Liver (tissue), 3 donors: ENCODE data around the gene PDE4D.

ENCODE experiments used
- ATF3 ChIP-seq: IDR thresholded peaks from 2 replicates; pipeline ENCODE4 v1.6.1; 2016; ENCODE audit warnings: antibody characterized with exemption
- CTCF ChIP-seq: fragments of 150-350 bp; IDR thresholded peaks from 2 replicates; pipeline ENCODE4 v1.5.1; 2017; ENCODE audit warnings: improper control_type of control experiment, low read depth, low read length; ENCODE audit not compliant: missing input control
- GABPA ChIP-seq, 2 donors: IDR thresholded peaks in 1 of 2; conservative IDR thresholded peaks in 1 of 2; 2 replicates each; pipeline ENCODE4 v1.6.1; 2016; ENCODE audit warnings: antibody characterized with exemption in 2 of 2, mild to moderate bottlenecking in 1 of 2, moderate library complexity in 1 of 2
- JUND ChIP-seq, 2 donors: IDR thresholded peaks; 2 replicates each; pipeline ENCODE4 v1.6.1; 2016; ENCODE audit warnings: antibody characterized with exemption in 2 of 2
- RAD21 ChIP-seq, 2 donors: IDR thresholded peaks; 2 replicates each; pipeline ENCODE4 v1.6.1; 2016; ENCODE audit warnings: antibody characterized with exemption in 2 of 2, mild to moderate bottlenecking in 2 of 2
- REST ChIP-seq: IDR thresholded peaks from 2 replicates; pipeline ENCODE4 v1.6.1; 2016; ENCODE audit warnings: antibody characterized with exemption, mild to moderate bottlenecking
- SP1 ChIP-seq: IDR thresholded peaks from 2 replicates; pipeline ENCODE4 v1.6.1; 2018; ENCODE audit warnings: antibody characterized with exemption, mild to moderate bottlenecking
- YY1 ChIP-seq: IDR thresholded peaks from 2 replicates; pipeline ENCODE4 v1.6.1; 2016; ENCODE audit warnings: antibody characterized with exemption, mild to moderate bottlenecking
- ZBTB33 ChIP-seq: IDR thresholded peaks from 2 replicates; pipeline ENCODE4 v1.6.1; 2016; ENCODE audit warnings: antibody characterized with exemption
- TF ChIP-seq, protein P1 (sequence below): IDR thresholded peaks from 2 replicates; pipeline ENCODE4 v1.6.1; 2016; ENCODE audit warnings: antibody characterized with exemption
- donor health status: healthy.
- donor health status: healthy.

DNA sequence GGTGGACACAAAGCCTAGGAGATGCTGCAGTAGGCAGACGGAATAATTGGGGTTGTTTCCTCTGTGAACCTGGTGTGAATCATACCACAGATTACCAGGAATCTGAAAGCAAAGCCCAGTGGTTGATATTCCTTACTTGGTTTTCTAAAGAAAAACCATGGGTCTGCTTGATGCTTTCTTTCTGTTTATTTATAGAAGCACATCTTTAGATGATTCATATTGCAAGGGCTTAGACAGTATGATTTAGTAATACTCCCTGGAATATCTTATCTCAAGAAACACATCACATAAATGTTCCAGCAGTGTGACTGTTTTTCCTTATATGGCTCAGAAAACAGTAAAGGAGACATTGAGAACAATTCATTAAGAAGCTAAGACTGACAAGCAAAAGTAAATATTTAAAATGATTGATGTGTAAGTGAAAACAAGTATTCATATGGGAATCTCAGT is 687.4 kb downstream of the PDE4D start:
- no peak for TF ChIP-seq CTCF
- no peak for TF ChIP-seq GABPA (IDR thresholded peaks at IDR 0.05 in 1 of 2, conservative IDR thresholded peaks at IDR 0.05 in 1 of 2)
- TF ChIP-seq, protein P1, sequence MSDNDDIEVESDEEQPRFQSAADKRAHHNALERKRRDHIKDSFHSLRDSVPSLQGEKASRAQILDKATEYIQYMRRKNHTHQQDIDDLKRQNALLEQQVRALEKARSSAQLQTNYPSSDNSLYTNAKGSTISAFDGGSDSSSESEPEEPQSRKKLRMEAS = no peak
- TF ChIP-seq YY1 = no peak
- no peak for TF ChIP-seq ZBTB33
- TF ChIP-seq SP1 = no peak
- no peak for TF ChIP-seq REST
- no peak for TF ChIP-seq JUND (IDR thresholded peaks at IDR 0.05)
- TF ChIP-seq RAD21 (IDR thresholded peaks at IDR 0.05) = no peak
- no peak for TF ChIP-seq ATF3
